CD14-positive monocyte (primary cell): ENCODE results near the gene BYSL. TPM values are rescaled to one million over a fixed set of nuclear protein-coding genes. Genes with fewer than 3 reads are reported as not detected.

Experiments used
- DNase-seq, 3 donors: peaks; one replicate each; pipeline ENCODE4 v3.0.0-alpha.2; 2011 to 2022
- H2AFZ ChIP-seq: 2 replicates; pipeline ENCODE4 v1.6.0; 2012; ENCODE audit warnings: mild to moderate bottlenecking, low read depth, low read length, inconsistent platforms; ENCODE audit not compliant: insufficient read depth, poor library complexity, severe bottlenecking
- H3K27ac ChIP-seq, 2 donors: 1 replicate in 1 of 2; 2 replicates in 1 of 2; pipeline ENCODE4 v1.5.1; 2012 to 2013; ENCODE audit warnings: low read length in 2 of 2, control low read depth in 1 of 2, inconsistent platforms in 1 of 2, low read depth in 1 of 2, mild to moderate bottlenecking in 1 of 2
- H3K27me3 ChIP-seq, 2 donors: one replicate each; pipeline versions ENCODE4 v1.6.0 to v1.6.1; 2011 to 2013; ENCODE audit warnings: low read length in 2 of 2; ENCODE audit not compliant: control insufficient read depth in 2 of 2, insufficient read depth in 2 of 2
- H3K36me3 ChIP-seq, 2 donors: replicated peaks in 1 of 2; 1 replicate in 1 of 2; 2 replicates in 1 of 2; pipeline versions ENCODE4 v1.5.1 to v1.6.1; 2012 to 2013; ENCODE audit warnings: low read length in 2 of 2, control low read depth in 1 of 2, inconsistent platforms in 1 of 2, mild to moderate bottlenecking in 1 of 2; ENCODE audit not compliant: insufficient read depth in 2 of 2, control insufficient read depth in 1 of 2
- H3K4me1 ChIP-seq, 2 donors: 1 replicate in 1 of 2; 2 replicates in 1 of 2; pipeline versions ENCODE4 v1.5.1 to v1.6.1; 2012 to 2013; ENCODE audit warnings: low read length in 2 of 2, control low read depth in 1 of 2, inconsistent platforms in 1 of 2, mild to moderate bottlenecking in 1 of 2, moderate library complexity in 1 of 2; ENCODE audit not compliant: insufficient read depth in 2 of 2, control insufficient read depth in 1 of 2
- H3K4me2 ChIP-seq: replicated peaks from 2 replicates; pipeline ENCODE3; 2012; ENCODE audit warnings: low read length, moderate library complexity, mild to moderate bottlenecking; ENCODE audit not compliant: poor library complexity, severe bottlenecking; ENCODE audit errors: extremely low read depth
- H3K4me3 ChIP-seq, 3 experiments: fragments of 200-600 bp in 1 of 3; sonication (generic) in 1 of 3; replicated peaks in 1 of 3; 1 replicate in 2 of 3; 2 replicates in 1 of 3; pipeline ENCODE4 v1.5.1; 2011 to 2013; ENCODE audit warnings: low read length in 3 of 3, mild to moderate bottlenecking in 3 of 3, control low read depth in 2 of 3, low read depth in 2 of 3, inconsistent platforms in 1 of 3, moderate library complexity in 1 of 3
- H3K79me2 ChIP-seq: 2 replicates; pipeline ENCODE4 v1.6.0; 2012; ENCODE audit warnings: mild to moderate bottlenecking, control low read depth, inconsistent platforms, low read length, moderate library complexity; ENCODE audit not compliant: insufficient read depth
- H3K9ac ChIP-seq: 2 replicates; pipeline ENCODE4 v1.6.0; 2017; ENCODE audit warnings: low read length, mild to moderate bottlenecking; ENCODE audit not compliant: insufficient read depth, poor library complexity, severe bottlenecking
- H3K9me3 ChIP-seq, 2 donors: replicated peaks in 1 of 2; 1 replicate in 1 of 2; 2 replicates in 1 of 2; pipeline versions ENCODE4 v1.5.1 to v1.6.1; 2012 to 2013; ENCODE audit warnings: low read length in 2 of 2, control low read depth in 1 of 2; ENCODE audit not compliant: control insufficient read depth in 1 of 2, insufficient read depth in 1 of 2
- H4K20me1 ChIP-seq: 2 replicates; pipeline ENCODE4 v1.6.0; 2012; ENCODE audit warnings: mild to moderate bottlenecking, low read length, control low read depth, moderate library complexity; ENCODE audit not compliant: insufficient read depth
- H3K27ac Mint-ChIP-seq, 7 donors: one replicate each; pipeline ENCODE4 v1.8.0; 2020; ENCODE audit warnings: mild to moderate bottlenecking in 7 of 7, mixed read lengths in 7 of 7, moderate library complexity in 6 of 7, inconsistent platforms in 2 of 7
- H3K27me3 Mint-ChIP-seq, 3 donors: one replicate each; pipeline ENCODE4 v1.8.0; 2021 to 2022; ENCODE audit warnings: low read depth in 3 of 3, mild to moderate bottlenecking in 3 of 3, mixed read lengths in 3 of 3, moderate library complexity in 3 of 3, inconsistent platforms in 1 of 3
- H3K36me3 Mint-ChIP-seq, 2 donors: one replicate each; pipeline ENCODE4 v1.8.0; 2020; ENCODE audit warnings: mixed read lengths in 2 of 2, inconsistent platforms in 1 of 2, mild to moderate bottlenecking in 1 of 2
- H3K4me1 Mint-ChIP-seq: one replicate; pipeline ENCODE4 v1.8.0; 2020; ENCODE audit warnings: mild to moderate bottlenecking, mixed read lengths
- H3K4me3 Mint-ChIP-seq, 2 donors: one replicate each; pipeline ENCODE4 v1.8.0; 2020; ENCODE audit warnings: mild to moderate bottlenecking in 2 of 2, mixed read lengths in 2 of 2, moderate library complexity in 1 of 2
- H3K9me3 Mint-ChIP-seq, 7 donors: one replicate each; pipeline ENCODE4 v1.8.0; 2020 to 2022; ENCODE audit warnings: mixed read lengths in 7 of 7, mild to moderate bottlenecking in 6 of 7, moderate library complexity in 6 of 7, inconsistent platforms in 2 of 7
- WGBS: methylation state at CpG from one replicate; pipeline ENCODE4 v1.1.5; 2013; ENCODE audit warnings: missing lambda C conversion rate; ENCODE audit not compliant: insufficient coverage; 5-methylcytosine and 5-hydroxymethylcytosine counted together
- intact Hi-C, 2 donors: fragments of 100-400 bp; cut with micrococcal nuclease; formaldehyde crosslinking; loops; one replicate each; pipeline versions ENCODE4 v1.15.0 to v1.15.1; 2023
- polyA plus RNA-seq, 3 donors: library from polyadenylated mRNA; depleted of rRNA in 1 of 3; unstranded in 2 of 3; stranded (reverse) in 1 of 3; fragments of 300-500 nt in 2 of 3; fragments of >200 nt in 1 of 3; fragmentation: Illumina TruSeq in 2 of 3; gene quantifications; 1 replicate in 2 of 3; 2 replicates in 1 of 3; pipeline ENCODE4 v1.2.3, GENCODE V29; 2012 to 2021
- TF ChIP-seq, protein P1 (sequence below): fragments of 200-600 bp; IDR thresholded peaks from one replicate; pipeline ENCODE4 v1.8.0; 2022; ENCODE audit warnings: antibody characterized with exemption, mild to moderate bottlenecking

Gene BYSL
- polyA plus RNA-seq, 3 donors: 2.7 to 4.2 (median 3.9) TPM

DNA sequence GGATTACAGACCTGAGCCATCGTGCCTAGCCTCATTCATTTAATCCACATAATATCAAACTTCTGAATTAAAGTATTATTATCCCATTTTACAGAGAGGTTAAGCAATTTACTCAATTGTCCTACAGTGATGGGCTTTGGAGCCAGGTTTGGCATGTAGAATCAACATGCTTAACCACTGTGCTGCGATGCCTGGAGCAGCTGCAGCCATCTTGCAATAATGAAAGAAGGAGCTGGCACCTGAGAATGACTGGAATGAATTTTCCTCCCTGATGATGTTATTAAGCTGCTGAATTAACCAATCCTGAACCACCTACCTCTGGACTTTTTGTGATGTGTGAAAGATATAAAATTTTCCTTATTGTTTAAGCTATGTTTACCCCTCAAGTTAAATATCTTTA is 33.4 kb downstream of the BYSL start:
- Histone ChIP-seq H3K4me3 (no peak overlapping the region), H3K4me2 (no peak overlapping the region), H3K27me3 (no peaks in the 10 kb centered on the region), H3K9ac (no peak overlapping the region), H2AFZ (no peak overlapping the region), H3K4me1 (no peaks in the 10 kb centered on the region), H4K20me1 (no peaks in the 10 kb centered on the region), H3K79me2 (no peaks in the 10 kb centered on the region), H3K36me3 (no peaks in the 10 kb centered on the region), H3K9me3 (no peaks in the 10 kb centered on the region), H3K27ac (no peak overlapping the region)
- 100% methylated on average over 1 of the region's 2 CpGs for WGBS
- TF ChIP-seq, protein P1, sequence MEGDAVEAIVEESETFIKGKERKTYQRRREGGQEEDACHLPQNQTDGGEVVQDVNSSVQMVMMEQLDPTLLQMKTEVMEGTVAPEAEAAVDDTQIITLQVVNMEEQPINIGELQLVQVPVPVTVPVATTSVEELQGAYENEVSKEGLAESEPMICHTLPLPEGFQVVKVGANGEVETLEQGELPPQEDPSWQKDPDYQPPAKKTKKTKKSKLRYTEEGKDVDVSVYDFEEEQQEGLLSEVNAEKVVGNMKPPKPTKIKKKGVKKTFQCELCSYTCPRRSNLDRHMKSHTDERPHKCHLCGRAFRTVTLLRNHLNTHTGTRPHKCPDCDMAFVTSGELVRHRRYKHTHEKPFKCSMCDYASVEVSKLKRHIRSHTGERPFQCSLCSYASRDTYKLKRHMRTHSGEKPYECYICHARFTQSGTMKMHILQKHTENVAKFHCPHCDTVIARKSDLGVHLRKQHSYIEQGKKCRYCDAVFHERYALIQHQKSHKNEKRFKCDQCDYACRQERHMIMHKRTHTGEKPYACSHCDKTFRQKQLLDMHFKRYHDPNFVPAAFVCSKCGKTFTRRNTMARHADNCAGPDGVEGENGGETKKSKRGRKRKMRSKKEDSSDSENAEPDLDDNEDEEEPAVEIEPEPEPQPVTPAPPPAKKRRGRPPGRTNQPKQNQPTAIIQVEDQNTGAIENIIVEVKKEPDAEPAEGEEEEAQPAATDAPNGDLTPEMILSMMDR: no peak
- DNase-seq: no peak
- no peak overlapping the region for H3K4me3 Mint-ChIP-seq
- H3K27ac Mint-ChIP-seq: peak overlapping the region in 1 of 7 donors; percentile 57
- H3K36me3 Mint-ChIP-seq: no peaks in the 10 kb centered on the region
- H3K9me3 Mint-ChIP-seq: peaks cover 0 to 9% (median 3%) of the 10 kb centered on the region in 7 donors
- no peaks in the 10 kb centered on the region for H3K4me1 Mint-ChIP-seq
- H3K27me3 Mint-ChIP-seq: peaks cover under 1 to 2% (median 1%) of the 10 kb centered on the region in 3 donors
- intact Hi-C loops: no loop called here

DNA sequence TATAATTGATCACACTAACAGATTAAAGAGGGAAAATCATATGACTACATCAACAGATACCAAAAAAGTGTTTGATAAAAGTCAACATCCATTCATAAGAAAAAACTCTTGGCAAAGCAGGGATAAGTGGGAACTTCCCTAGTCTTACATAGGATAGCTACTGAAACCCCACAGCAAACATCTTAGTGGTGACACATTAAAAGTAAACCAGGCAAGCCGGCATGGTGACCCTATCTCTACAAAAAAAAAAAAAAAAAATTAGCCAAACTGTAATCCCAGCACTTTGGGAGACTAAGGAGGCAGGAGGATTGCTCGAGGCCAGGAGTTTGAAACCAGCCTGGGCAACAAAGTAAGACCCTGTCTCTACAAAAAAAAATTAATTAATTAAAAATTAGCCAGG is 34.1 kb downstream of the BYSL start:
- H3K4me2 ChIP-seq: no peak overlapping the region
- intact Hi-C loops: no loop called here
- H3K4me3 ChIP-seq: no peak overlapping the region
- TF ChIP-seq, protein P1: no peak
- no peak overlapping the region for H2AFZ ChIP-seq
- H3K36me3 Mint-ChIP-seq: no peaks in the 10 kb centered on the region
- H3K27me3 ChIP-seq: no peaks in the 10 kb centered on the region
- no peaks in the 10 kb centered on the region for H3K79me2 ChIP-seq
- H3K9me3 ChIP-seq: no peaks in the 10 kb centered on the region
- no peaks in the 10 kb centered on the region for H3K36me3 ChIP-seq
- H3K4me1 ChIP-seq: no peaks in the 10 kb centered on the region
- no peak for DNase-seq
- peaks cover 0 to 9% (median 3%) of the 10 kb centered on the region in 7 donors for H3K9me3 Mint-ChIP-seq
- no peak overlapping the region for H3K27ac Mint-ChIP-seq
- peaks cover 0 to 2% (median 1%) of the 10 kb centered on the region in 3 donors for H3K27me3 Mint-ChIP-seq
- H4K20me1 ChIP-seq: no peaks in the 10 kb centered on the region
- no peak overlapping the region for H3K9ac ChIP-seq
- H3K4me3 Mint-ChIP-seq: no peak overlapping the region
- no CpG with 5 or more reads among the region's 2 CpGs for WGBS
- no peaks in the 10 kb centered on the region for H3K4me1 Mint-ChIP-seq
- no peak overlapping the region for H3K27ac ChIP-seq
